ENCODE results near the gene ASCL5.

GRCh38 chr1:201169203-201169602, 42.2 kb upstream of the ASCL5 start:
- TF ChIP-seq RXRA (CRISPR knock-in tag; IDR thresholded peaks at IDR 0.05) (no peak), ZBTB33 (CRISPR knock-in tag; IDR thresholded peaks at IDR 0.05) (no peak), TBX3 (IDR thresholded peaks at IDR 0.05; ENCODE audit: borderline replicate concordance) (no peak), CBFB (CRISPR knock-in tag; IDR thresholded peaks at IDR 0.05) (no peak), SMC3 (IDR thresholded peaks at IDR 0.05; ENCODE audit: low read length) (no peak), CREM (IDR thresholded peaks at IDR 0.05) (no peak), CREM (CRISPR knock-in tag; IDR thresholded peaks at IDR 0.05) (no peak)
